Measurements from ENCODE around the gene RNF208.
A peak's percentile ranks its signal among the peaks of the same experiment; 100 is the strongest.

The RNF208 gene

GRCh38 chr9:137200311-137201204 lies 21.5 kb downstream of the RNF208 start, which contains the start of gene TPRN:
TSS of gene TPRN (minus strand) at chr9:137200741. CDS start at chr9:137200711, 30 bp downstream.
- DNase-seq (ENCODE audit: low read depth) = peak; percentile 98
- TF ChIP-seq CTCF (conservative IDR thresholded peaks at IDR 0.05; ENCODE audit: low read depth, low read length) = no peak
- H3K4me3 ChIP-seq (ENCODE audit: low read length) = peak within 1 kb of the TSS; percentile 84

- peak; percentile 1 for TF ChIP-seq CTCF (conservative IDR thresholded peaks at IDR 0.05; ENCODE audit: low read depth, low read length)
- peak overlapping the region; percentile 84 for H3K4me3 ChIP-seq (ENCODE audit: low read length)
- DNase-seq (ENCODE audit: low read depth) = no peak
These were observed 22.5 kb downstream of the RNF208 start for GRCh38 chr9:137199411-137200121.

GRCh38 chr9:137198902-137199283 lies 23.1 kb downstream of the RNF208 start:
- TF ChIP-seq CTCF (conservative IDR thresholded peaks at IDR 0.05; ENCODE audit: low read depth, low read length) = no peak
- H3K4me3 ChIP-seq (ENCODE audit: low read length) = peak overlapping the region; percentile 84
- DNase-seq (ENCODE audit: low read depth) = no peak

- H3K4me3 ChIP-seq (ENCODE audit: low read length) = peak overlapping the region; percentile 84
- no peak for TF ChIP-seq CTCF (conservative IDR thresholded peaks at IDR 0.05; ENCODE audit: low read depth, low read length)
- no peak for DNase-seq (ENCODE audit: low read depth)
These were observed 23.8 kb downstream of the RNF208 start for GRCh38 chr9:137198051-137198901.

- DNase-seq (ENCODE audit: low read depth) = no peak
- H3K4me3 ChIP-seq (ENCODE audit: low read length) = peak overlapping the region; percentile 84
- TF ChIP-seq CTCF (conservative IDR thresholded peaks at IDR 0.05; ENCODE audit: low read depth, low read length) = no peak
These were observed 26.4 kb downstream of the RNF208 start for GRCh38 chr9:137195525-137196220.

- TF ChIP-seq CTCF (conservative IDR thresholded peaks at IDR 0.05; ENCODE audit: low read depth, low read length) = no peak
- DNase-seq (ENCODE audit: low read depth) = no peak
- H3K4me3 ChIP-seq (ENCODE audit: low read length) = peak overlapping the region; percentile 84
These were observed 27.1 kb downstream of the RNF208 start for GRCh38 chr9:137194909-137195308.
